GM18907 (cell line): ENCODE data around the gene C17orf113.
A peak's percentile ranks its signal among the peaks of the same experiment; 100 is the strongest.
"Not testable (repeated sequence)": the region's sequence is repeated elsewhere in the genome, so short reads cannot be mapped to it uniquely, and the experiment has no call there.

Source experiments
- ATAC-seq: cut with Tn5 transposase; IDR thresholded peaks from one replicate; pipeline ENCODE4 v1.9.1; 2021; ENCODE audit warnings: mild to moderate bottlenecking, moderate library complexity; ENCODE audit not compliant: unreplicated experiment

C17orf113 gene

GRCh38 chr17:42017866-42018200 lies 32.6 kb downstream of the C17orf113 start:
- ATAC-seq: no peak

- peak; percentile 78 for ATAC-seq
Measured at GRCh38 chr17:42016941-42017865, 33.2 kb downstream of the C17orf113 start, which contains the start of gene DNAJC7. Gene DNAJC7 (minus strand): TSS chr17:42017439. CDS start chr17:42017416, 23 bp downstream.

GRCh38 chr17:42016411-42016831 lies 34.0 kb downstream of the C17orf113 start:
- no peak for ATAC-seq

GRCh38 chr17:42013740-42014139 lies 36.7 kb downstream of the C17orf113 start:
- not testable (repeated sequence) for ATAC-seq

GRCh38 chr17:42012363-42012762 lies 38.0 kb downstream of the C17orf113 start:
- not testable (repeated sequence) for ATAC-seq

- no peak for ATAC-seq
Measured at GRCh38 chr17:42010898-42011516, 39.4 kb downstream of the C17orf113 start.

- not testable (repeated sequence) for ATAC-seq
Measured at GRCh38 chr17:42010266-42010680, 40.1 kb downstream of the C17orf113 start.

GRCh38 chr17:42009170-42009569 lies 41.2 kb downstream of the C17orf113 start:
- no peak for ATAC-seq

GRCh38 chr17:42005166-42005565 lies 45.2 kb downstream of the C17orf113 start:
- no peak for ATAC-seq

GRCh38 chr17:42002792-42003301 lies 47.6 kb downstream of the C17orf113 start:
- no peak for ATAC-seq

GRCh38 chr17:42002175-42002791 lies 48.1 kb downstream of the C17orf113 start:
- ATAC-seq: no peak

- no peak for ATAC-seq
Measured at GRCh38 chr17:42001729-42002128, 48.7 kb downstream of the C17orf113 start.

GRCh38 chr17:42000413-42001133 lies 49.8 kb downstream of the C17orf113 start:
- ATAC-seq: no peak

- ATAC-seq: no peak
Measured at GRCh38 chr17:41998497-41998896, 51.9 kb downstream of the C17orf113 start.

- ATAC-seq: no peak
Measured at GRCh38 chr17:41996855-41997164, 53.6 kb downstream of the C17orf113 start.

- no peak for ATAC-seq
Measured at GRCh38 chr17:41992576-41992975, 57.8 kb downstream of the C17orf113 start.

GRCh38 chr17:41989702-41990419 lies 60.5 kb downstream of the C17orf113 start:
- ATAC-seq: no peak

GRCh38 chr17:41988418-41988817 lies 62.0 kb downstream of the C17orf113 start:
- no peak for ATAC-seq
